Cerebellar nuclear complex (tissue), 1 donor: ENCODE data around the gene RXFP1.

Experiments
- DNase-seq, 2 experiments: peaks; one replicate each; lab custom pipeline; 2025; lab: John Stamatoyannopoulos, UW

The RXFP1 gene

GRCh38 chr4:158541506-158541905 lies 19.8 kb downstream of the RXFP1 start:
- no peak for DNase-seq

- DNase-seq, result no peak
Measured at GRCh38 chr4:158543191-158543590, 21.5 kb downstream of the RXFP1 start.

GRCh38 chr4:158544141-158544540 lies 22.5 kb downstream of the RXFP1 start:
- DNase-seq, result no peak

- no peak for DNase-seq
Measured at GRCh38 chr4:158553364-158553763, 31.7 kb downstream of the RXFP1 start.

GRCh38 chr4:158560284-158560683 lies 38.6 kb downstream of the RXFP1 start:
- no peak for DNase-seq

- no peak for DNase-seq
Measured at GRCh38 chr4:158566860-158567259, 45.2 kb downstream of the RXFP1 start.

- no peak for DNase-seq
Measured at GRCh38 chr4:158571736-158572135, 50.1 kb downstream of the RXFP1 start.

GRCh38 chr4:158572608-158573007 lies 50.9 kb downstream of the RXFP1 start:
- no peak for DNase-seq

GRCh38 chr4:158578476-158578875 lies 56.8 kb downstream of the RXFP1 start:
- no peak for DNase-seq

GRCh38 chr4:158580064-158580463 lies 58.4 kb downstream of the RXFP1 start:
- DNase-seq, result no peak

- no peak for DNase-seq
Measured at GRCh38 chr4:158581161-158581560, 59.5 kb downstream of the RXFP1 start.

- DNase-seq, result no peak
Measured at GRCh38 chr4:158586881-158587280, 65.2 kb downstream of the RXFP1 start.

- no peak for DNase-seq
Measured at GRCh38 chr4:158588285-158588684, 66.6 kb downstream of the RXFP1 start.

GRCh38 chr4:158588777-158589176 lies 67.1 kb downstream of the RXFP1 start:
- no peak for DNase-seq

- no peak for DNase-seq
Measured at GRCh38 chr4:158590306-158590705, 68.6 kb downstream of the RXFP1 start.

- DNase-seq, result no peak
Measured at GRCh38 chr4:158590824-158591223, 69.1 kb downstream of the RXFP1 start.

- DNase-seq, result no peak
Measured at GRCh38 chr4:158597879-158598596, 76.4 kb downstream of the RXFP1 start.

- DNase-seq, result no peak
Measured at GRCh38 chr4:158599150-158599549, 77.5 kb downstream of the RXFP1 start.

- DNase-seq, result no peak
Measured at GRCh38 chr4:158599765-158600498, 78.2 kb downstream of the RXFP1 start.

GRCh38 chr4:158604369-158604768 lies 82.7 kb downstream of the RXFP1 start:
- DNase-seq, result no peak

GRCh38 chr4:158605393-158605792 lies 83.7 kb downstream of the RXFP1 start:
- no peak for DNase-seq

- DNase-seq, result no peak
Measured at GRCh38 chr4:158606969-158607368, 85.3 kb downstream of the RXFP1 start.

- DNase-seq, result no peak
Measured at GRCh38 chr4:158609116-158609515, 87.4 kb downstream of the RXFP1 start.

- no peak for DNase-seq
Measured at GRCh38 chr4:158610790-158611189, 89.1 kb downstream of the RXFP1 start.
